ENCODE data around the gene RPS28.
"Not testable (repeated sequence)": the region's sequence is repeated elsewhere in the genome, so short reads cannot be mapped to it uniquely, and the experiment has no call there.

Gene RPS28

DNA sequence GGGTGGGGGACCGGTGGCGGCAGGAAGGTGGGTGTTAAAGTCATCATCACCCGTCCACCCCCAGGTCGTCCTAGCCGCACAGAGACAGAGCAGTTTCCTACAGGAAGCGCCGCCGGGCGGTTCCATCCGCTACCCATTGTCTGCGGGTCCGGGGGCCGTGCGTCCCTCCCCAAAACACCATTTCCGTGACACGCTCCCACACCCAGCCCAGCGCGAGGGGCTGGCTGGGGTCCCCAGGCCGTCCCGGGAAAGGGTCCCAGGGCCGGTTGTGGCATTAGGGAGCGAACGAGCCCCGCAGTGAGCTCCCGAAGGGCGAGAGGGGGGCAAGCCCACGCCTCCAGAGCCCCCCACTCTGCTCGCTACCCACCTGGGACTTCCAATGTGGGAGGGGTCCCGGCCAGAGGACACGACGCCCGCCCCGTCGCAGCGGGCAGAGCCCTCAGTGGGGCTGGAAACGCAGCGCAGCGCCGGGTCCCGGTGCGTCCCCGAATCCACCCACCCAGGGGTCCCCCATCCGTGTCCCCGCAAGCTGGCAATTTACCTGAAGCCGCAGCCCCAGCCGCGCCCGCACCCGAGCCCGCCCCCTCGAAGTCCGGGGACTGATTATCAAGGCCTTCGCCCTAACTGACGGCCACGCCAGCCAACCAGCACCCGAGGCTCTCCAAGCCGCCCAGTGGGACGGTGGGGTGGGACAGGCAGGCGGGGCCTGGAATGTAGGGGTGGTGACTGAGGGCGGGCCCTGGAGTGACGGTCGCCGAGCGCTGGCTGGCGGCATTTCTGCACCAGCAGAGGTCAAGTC lies 21.6 kb downstream of the RPS28 start, which contains the start of gene KANK3:
Gene KANK3, minus strand, starts transcription at position 579 of the 799 bp plus-strand sequence. CDS start 5,434 bp downstream, outside the sequence.
- peak; percentile 30 for DNase-seq

DNA sequence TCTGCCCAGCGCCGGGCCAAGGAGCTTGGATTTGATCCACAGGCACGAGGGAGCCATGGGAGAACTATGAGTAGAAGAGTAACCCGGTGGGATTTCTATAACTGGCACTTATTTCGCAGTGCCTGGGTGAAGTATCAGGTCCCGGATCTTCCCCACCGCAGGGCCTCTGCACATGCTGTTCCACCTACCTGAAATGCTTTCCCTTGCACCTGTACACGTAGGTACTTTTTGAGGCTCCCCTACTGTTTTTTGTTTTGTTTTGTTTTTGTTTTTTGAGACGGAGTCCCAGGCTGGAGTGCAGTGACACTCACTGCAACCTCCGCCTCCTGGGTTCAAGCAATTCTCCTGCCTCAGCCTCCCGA lies 22.2 kb downstream of the RPS28 start:
- no peak for DNase-seq

DNA sequence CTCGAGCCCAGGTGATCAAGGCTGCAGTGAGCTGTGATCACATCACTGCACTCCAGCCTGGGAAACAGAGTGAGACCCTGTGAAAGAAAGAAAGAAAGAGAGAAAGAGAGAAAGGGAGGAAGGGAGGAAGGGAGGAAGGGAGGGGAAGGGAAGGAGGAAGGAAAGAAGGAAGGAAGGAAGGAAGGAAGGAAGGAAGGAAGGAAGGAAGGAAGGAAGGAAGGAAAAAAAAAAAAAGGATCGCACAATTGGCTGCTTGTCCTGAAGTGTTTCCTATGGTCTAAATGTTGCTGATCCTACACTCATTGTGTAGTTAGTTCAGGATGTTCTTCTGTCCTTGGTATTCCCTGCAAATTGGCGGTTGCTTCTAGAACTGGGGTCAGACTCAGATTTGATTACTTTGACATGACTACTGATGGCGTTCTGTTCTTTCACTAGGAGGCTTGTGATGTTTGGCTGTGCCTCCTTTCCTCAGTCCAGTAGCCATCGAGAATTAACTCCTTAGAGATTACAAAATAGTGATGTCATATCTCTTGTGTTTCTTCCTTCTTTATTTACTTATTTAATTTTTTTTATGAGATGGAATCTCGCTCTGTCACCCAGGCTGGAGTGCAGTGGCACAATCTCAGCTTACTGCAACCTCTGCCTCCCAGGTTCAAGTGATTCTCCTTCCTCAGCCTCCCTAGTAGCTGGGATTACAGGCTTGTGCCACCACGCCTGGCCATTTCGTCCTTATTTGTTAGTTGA lies 28.5 kb downstream of the RPS28 start:
- not testable (repeated sequence) for DNase-seq

DNA sequence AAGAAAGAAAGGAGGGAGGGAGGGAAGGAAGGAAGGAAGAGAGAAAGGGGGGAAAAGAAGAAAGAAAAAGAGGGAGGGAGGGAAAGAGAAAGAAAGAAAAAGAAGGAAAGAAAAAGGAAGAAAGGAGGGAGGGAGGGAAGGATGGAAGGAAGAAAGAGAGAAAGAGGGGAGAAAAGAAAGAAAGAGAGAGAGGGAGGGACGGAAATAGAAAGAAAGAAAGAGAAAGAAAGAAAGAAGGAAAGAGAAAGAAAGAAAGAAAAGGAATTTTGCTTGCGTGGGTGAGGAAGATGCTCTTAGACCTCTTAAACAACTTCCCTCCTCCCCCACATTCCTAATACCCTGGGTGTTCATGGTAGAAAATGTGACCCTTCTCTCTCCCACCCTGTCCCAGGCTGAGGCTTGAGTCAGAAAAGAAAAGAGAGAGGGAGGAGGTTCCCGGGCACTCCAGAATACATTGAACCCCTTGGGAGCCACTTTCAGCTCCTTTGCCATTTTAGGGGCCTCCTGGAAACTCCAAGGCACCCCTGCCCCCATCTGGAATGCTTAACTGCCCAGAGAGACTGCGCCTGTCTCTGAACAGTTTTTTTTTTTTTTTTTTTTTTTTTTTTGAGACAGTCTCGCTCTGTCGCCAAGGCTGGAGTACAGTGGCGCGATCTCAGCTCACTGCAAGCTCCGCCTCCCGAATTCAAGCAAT lies 31.0 kb downstream of the RPS28 start:
- no peak for DNase-seq

DNA sequence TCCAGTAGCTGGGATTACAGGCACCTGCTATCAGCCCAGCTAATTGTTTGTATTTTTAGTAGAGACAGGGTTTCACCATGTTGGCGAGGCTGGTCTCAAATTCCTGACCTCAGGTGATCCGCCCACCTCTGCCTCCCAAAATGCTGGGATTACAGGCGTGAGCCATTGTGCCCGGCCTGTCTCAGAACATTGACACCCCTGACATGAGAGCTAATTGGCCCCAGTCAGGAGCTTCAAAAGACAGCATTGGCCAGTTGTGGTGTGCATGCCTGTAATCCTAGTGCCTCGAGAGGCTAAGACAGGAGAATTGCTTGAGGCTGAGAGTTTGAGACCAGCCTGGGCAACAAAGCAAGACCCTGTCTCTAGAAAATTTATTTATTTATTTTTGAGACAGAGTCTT lies 31.5 kb downstream of the RPS28 start:
- not testable (repeated sequence) for DNase-seq

DNA sequence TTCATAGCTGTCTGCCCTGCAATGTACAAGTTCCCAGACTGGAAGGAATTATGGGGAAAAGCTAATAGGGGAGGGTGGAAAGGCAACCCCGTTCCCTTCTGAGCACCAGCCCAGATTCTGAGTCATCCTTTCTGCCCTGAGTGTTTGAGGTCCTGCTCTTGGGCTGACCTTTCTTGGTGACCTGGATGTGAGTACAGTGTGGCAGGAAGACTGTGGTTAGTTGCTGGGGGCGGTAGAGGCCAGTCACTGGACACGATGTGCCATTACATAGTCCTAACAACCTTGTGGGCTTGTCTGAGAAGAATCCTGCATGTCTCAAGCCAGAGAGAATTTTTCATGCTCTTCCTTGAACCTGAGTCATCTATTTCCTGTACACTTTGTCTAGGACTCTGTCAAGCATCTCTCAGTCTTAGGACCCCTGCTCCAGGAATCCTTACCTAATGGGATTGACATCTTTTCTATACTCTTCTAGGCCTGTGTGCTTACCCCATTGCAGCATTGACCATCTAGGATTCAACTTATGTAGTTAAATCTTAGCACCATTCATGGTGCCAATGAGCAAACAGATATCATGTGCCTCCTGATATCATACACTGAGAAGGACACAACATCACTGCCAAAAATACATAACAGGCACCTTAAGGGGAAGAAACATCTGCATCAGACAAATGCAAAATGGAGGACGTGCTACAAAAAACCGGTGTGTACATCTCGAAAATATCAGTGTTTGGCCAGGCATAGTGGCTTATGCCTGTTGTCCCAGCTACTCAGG lies 34.5 kb downstream of the RPS28 start:
- no peak for DNase-seq

DNA sequence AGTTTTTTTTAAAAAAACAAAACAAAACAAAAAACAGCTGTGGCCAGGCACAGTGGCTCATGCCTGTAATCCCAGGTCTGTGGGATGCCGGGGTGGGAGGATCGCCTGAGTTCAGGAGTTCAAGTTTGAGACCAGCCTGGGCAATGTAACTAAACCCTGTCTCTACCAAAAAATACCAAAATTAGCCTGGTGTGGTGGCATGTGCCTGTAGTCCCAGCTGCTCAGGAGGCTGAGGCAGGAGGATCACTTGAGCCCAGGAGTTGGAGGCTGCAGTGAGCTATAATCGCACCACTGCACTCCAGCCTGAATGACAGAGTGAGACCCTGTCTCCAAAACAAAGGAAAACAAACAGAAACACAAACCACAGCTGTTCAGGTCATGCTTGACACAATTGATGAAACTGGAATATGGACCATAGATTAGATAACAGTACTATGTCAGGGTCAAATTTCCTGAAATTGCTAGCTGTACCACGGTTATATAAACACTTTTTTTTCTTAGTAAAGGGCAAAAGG lies 35.8 kb downstream of the RPS28 start:
- DNase-seq = no peak

DNA sequence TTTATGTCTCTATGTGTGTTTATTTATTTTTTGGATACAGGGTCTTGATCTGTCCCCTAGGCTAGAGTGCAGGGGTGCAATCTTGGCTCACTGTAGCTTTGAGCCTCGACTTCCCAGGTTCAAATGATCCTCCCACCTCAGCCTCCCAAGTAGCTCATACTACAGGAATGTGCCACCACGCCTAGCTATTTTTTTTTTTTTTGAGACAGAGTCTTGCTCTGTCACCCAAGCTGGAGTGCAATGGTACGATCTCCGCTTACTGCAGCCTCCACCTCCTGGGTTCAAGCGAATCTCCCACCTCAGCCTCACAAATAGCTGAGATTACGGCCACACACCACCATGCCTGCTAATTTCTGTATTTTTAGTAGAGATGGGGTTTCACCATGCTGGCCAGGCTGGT lies 37.7 kb downstream of the RPS28 start:
- DNase-seq = no peak

DNA sequence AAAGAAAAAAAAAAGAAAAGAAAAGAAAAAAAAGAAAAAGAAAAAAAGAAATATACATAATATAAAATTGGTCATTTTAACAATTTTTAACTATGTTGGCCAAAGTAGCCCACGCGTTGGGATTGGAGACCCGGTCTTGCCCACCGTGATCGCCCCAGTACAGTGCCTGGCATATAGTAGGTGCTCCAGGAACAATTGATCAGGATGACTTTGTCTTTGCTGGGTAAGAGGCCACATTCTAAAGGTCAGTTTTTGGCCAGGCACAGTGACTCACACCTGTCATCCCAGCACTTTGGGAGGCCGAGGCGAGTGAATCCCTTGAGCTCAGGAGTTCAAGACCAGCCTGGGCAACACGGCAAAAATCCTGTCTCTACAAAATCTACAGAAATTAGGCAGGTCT lies 38.9 kb downstream of the RPS28 start:
- DNase-seq = no peak

DNA sequence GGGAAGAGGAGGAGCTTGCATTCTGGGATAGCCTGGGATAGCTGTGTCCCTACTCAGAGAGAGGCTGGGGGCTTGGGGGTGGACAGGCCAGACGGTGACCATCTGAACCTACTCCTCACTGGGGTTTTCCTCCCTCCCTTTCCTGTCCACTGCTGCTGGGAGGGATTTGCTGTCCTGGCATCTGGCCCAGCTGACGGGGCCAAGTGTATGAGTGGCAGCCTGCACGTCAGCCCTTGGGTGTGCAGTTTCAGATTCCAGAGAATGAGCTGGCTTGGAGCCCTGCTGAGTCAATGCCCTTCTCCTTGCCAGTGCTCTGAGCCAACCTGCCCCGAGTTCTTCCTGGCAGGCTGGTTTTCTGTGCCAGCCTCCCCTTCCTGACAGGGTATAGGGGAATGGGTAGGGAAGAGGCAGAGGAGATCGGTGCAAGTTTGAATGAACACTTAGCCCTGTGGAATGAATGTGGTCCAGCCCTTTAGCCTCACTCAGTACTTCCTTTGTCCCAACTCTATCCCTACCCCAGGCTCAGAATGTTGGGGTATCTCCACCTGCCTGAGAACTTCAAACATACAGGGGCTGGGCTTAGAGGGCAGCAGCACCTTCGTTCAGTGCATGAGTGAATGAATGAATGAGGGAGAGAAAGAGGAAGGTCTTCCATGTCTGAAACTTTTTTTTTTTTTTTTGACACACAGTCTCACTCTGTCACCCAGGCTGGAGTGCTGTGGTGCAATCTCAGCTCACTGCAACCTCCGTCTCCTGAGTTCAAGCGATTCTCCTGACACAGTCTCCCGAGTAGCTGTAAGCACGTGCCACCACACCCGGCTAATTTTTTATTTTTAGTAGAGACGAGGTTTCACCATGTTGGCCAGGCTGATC lies 40.9 kb downstream of the RPS28 start:
- DNase-seq = no peak

DNA sequence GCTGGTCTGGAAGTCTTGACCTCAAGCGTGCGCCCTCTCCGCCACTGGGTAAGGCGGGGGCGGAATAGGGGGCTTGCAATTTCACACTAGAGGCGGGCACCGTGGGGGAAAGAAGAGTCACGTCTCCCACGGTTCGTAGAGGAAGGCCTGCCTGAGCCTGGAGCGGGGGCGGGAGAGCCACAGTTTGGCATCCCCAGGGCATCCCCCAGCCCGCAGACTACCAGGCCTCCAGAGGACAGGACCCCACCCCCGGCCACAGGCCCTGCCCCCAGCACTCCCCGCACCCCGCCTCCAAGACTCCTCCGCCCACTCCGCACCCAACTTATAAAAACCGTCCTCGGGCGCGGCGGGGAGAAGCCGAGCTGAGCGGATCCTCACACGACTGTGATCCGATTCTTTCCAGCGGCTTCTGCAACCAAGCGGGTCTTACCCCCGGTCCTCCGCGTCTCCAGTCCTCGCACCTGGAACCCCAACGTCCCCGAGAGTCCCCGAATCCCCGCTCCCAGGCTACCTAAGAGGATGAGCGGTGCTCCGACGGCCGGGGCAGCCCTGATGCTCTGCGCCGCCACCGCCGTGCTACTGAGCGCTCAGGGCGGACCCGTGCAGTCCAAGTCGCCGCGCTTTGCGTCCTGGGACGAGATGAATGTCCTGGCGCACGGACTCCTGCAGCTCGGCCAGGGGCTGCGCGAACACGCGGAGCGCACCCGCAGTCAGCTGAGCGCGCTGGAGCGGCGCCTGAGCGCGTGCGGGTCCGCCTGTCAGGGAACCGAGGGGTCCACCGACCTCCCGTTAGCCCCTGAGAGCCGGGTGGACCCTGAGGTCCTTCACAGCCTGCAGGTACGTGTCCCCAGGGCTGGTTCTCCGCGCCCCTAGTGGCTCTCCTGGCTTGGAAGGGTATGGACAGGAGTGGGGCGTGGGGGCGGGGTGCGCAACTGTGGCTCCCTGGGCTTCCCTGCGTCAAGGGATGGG lies 42.8 kb downstream of the RPS28 start, which contains the start of gene ANGPTL4:
Gene ANGPTL4, plus strand, starts transcription at position 353 of the 969 bp plus-strand sequence. Its CDS starts 167 bp downstream, at position 520.
- no peak for DNase-seq

DNA sequence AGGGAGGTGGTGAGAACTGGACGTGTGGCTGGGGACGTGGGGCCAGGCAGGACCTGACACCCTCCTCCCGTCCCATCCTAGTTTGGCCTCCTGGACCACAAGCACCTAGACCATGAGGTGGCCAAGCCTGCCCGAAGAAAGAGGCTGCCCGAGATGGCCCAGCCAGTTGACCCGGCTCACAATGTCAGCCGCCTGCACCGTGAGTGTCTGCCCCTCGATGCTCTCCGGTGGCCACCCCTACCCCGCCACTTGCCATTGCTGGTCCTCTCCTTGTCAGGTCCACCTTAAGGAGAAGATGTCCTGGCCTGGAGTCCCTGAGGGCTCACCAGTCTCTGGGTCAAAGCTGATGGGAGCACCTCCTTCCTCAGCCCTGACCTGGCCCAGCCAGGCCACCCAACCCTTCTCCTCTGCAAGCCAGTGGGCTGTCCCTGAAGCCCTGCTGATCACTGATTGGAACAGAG lies 44.9 kb downstream of the RPS28 start:
- DNase-seq = no peak

DNA sequence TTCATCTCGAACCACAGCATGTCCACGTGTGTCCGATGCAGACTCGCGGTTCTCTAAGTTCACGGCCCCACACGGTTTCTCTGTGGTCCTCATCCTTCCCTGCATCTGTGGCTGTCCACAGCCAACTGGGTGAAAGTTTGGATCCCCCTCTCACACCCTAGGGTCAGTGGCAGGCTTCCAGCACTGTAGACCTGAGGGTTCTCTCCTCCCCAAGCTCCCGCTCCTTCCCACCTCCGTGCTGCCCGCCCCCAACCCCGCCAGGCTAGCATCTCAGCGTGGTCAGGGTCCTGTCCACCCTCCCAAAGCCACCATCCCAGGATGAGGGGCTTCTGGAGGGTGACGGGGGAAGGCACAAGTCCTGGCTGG lies 45.6 kb downstream of the RPS28 start:
- no peak for DNase-seq

DNA sequence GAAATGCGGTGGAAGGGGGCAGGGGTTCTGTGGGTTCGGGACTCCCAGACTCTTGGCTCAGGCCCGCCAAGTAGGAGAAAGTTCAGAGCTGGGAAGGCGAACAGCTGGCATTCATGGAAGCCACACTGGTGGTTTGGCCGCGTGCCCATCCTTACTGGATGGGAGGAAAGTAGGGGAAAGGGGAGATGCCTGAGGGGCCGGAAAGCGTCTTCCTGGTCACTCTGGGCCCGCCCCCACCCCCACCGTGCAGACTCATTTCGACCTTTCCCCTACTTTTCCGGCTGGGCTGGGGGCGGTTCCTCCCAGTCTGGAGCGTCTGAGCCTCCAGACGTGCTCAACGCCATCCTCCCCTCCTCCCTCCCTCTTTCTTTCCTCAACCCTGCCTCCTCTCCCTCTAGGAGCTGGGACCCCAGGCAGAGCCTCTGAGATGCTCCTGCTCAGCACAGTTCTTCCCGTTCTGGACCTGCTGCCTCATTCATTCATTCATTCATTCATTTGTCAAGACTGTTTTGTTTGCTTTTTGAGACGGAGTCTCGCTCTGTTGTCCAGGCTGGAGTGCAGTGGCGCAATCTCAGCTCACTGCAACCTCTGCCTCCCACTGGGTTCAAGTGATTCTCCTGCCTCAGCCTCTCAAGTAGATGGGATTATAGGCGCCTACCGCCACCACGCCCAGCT lies 46.2 kb downstream of the RPS28 start:
- DNase-seq = no peak

DNA sequence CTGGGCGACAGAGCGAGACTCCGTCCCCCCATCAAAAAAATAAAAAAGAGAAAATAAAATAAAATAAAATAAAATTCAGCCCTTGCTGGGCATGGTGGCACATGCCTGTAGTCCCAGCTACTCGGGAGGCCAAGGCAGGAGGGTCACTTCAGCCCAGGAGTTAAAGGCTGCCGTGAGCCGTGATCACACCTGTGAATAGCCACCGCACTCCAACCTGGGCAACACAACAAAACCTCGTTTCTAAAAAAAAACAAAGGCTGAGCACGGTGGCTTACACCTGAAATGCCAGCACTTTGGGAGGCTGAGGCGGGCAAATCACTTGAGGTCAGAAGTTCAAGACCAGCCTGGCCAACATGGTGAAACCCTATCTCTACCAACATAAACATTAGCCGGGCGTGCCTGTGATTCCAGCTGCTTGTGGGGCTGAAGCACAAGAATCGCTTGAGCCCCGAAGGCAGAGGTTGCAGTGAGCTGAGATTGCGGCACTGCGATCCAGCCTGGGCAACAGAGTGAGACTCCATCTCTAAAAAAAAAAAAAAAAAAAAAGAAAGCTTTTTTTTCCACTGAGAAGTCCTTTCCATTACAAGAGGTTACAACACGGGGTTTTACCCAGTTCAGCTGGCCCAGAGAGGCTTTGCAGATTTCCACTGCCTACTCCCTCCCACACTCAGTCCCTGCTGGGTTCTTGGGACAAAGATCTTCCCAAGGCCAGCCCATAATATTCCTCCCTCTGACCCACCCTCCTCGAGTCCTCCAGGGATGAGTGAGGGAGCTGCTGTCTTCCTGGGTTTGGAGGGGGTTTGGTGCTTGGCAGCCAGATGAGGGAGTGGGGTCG lies 49.1 kb downstream of the RPS28 start:
- DNase-seq = no peak

DNA sequence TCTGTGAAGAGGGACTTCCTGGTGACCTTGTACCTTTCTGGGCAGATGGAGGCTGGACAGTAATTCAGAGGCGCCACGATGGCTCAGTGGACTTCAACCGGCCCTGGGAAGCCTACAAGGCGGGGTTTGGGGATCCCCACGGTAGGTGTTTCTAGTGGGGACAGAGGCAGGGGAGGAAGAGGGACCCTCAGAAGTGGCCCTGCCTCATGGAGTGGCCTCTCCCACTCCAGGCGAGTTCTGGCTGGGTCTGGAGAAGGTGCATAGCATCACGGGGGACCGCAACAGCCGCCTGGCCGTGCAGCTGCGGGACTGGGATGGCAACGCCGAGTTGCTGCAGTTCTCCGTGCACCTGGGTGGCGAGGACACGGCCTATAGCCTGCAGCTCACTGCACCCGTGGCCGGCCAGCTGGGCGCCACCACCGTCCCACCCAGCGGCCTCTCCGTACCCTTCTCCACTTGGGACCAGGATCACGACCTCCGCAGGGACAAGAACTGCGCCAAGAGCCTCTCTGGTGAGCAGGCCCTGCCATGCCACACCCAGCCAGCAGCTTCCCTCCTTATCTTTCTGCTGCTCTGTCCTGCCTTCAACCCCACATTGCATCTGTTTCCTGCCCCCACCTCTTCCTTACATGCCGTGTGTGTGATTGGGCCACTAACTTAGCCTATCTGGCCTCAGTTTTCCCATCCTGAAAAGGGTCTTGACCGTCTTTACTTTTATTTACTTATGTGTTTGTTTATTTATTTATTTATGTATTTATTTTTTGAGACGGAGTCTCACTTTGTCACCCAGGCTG lies 49.9 kb downstream of the RPS28 start:
- no peak for DNase-seq

Measured in NCI-H2081 treated with DMSO at 0.1 percent for 48 hours (cell line).